Measurements from ENCODE around the gene TTYH1. TPM values are rescaled to one million over a fixed set of nuclear protein-coding genes. Genes with fewer than 3 reads are reported as not detected.

TTYH1 gene
- polyA plus RNA-seq, 3 donors, result 11.5 to 14.4 (median 14.1) TPM

DNA sequence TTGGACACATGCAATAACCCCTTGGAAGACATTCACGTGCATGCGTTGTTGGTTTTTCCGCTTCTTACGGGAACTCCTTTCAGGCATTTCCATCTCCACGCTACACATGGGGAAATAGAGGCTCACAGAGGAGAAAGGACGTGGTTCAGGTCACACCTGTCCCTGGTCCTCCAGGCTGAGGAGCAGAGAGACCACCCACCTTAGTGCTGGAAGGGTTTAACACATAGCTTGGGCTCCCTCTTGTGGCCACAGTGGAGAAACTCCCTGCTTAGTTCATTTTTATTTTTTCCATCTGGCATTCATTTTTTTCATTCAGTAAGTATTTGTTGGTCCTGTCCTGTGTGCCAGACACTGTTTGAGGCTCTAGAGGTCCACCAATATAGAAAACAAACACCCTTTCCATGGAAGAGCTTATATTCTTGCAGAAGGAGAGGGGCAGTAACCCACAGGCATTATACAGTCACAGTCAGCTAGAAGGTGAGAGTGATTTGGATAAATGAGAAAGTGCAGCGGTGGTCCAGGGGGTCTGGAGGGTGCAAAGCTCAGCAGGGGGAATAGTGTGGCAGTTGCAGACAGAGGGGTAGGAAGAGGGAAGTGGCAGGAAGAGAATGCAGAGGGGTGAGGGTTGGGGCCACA is 24.2 kb upstream of the TTYH1 start:
- DNase-seq, result peak; percentile 69

GRCh38 chr19:54391589-54392061 is 23.6 kb upstream of the TTYH1 start:
- DNase-seq, result no peak

DNA sequence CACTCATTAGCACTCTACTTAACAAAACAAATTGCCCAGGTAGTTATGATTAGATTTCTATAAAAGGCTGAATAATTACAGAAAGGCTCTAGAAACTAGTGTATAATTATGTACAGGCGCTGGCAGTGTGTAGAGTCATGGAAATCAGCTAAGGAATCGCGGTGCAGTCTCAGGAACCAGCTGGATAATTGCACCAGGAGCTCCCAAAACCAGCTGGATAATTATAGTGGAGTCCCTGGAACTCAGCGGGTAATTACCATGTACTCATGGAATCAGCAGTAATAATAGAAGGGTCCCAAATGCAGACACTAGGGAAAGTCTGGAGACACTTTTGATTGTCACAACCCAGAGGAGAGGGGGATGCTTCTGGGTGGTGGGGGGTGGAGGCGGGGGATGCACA is 23.2 kb upstream of the TTYH1 start:
- DNase-seq, result no peak

DNA sequence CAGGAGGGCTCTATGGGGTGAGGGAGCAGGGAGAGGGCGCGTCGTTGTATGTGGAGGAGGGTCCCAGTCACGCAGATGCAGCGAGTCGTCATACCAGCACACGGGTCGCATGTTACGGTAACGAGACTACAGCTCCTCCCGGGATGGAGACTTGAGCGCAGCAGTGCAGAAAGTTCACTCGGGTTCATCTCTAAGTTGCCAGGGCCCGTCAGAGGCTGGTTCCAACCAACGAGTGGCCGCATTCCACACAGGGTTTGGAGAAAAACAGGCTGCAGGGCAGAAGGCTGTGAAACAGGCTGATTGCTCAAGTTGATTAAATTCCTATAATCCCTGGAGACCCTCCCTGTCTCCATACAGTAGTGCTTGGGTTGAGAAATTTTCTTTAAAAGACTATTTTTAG is 21.9 kb upstream of the TTYH1 start:
- DNase-seq, result no peak

- DNase-seq, result no peak
These were observed 19.6 kb upstream of the TTYH1 start for GRCh38 chr19:54395685-54396084.

DNA sequence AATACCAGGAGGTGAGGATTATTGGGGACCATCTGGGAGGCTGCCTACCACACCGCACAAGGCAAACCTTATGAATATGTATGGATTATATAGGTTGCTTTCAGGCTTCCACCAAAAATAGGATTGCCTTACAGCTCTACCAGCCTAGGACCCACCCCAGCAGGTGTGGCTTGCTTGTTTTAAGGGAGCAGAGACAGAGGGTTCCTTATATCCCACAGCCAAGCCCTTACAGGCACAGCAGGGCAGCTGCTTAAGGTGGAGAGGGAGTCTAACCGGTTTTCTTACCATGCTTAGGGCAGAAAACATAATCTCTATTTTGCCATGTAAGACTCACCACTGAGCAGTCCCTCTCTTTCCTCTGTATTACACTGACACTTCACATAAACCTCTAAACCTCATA is 16.1 kb upstream of the TTYH1 start:
- DNase-seq, result no peak

- no peak for DNase-seq
These were observed 14.4 kb upstream of the TTYH1 start for GRCh38 chr19:54400913-54401312.

- DNase-seq, result no peak
These were observed 12.2 kb upstream of the TTYH1 start for GRCh38 chr19:54403054-54403453.

GRCh38 chr19:54405628-54406027 is 9.6 kb upstream of the TTYH1 start:
- no peak for DNase-seq

DNA sequence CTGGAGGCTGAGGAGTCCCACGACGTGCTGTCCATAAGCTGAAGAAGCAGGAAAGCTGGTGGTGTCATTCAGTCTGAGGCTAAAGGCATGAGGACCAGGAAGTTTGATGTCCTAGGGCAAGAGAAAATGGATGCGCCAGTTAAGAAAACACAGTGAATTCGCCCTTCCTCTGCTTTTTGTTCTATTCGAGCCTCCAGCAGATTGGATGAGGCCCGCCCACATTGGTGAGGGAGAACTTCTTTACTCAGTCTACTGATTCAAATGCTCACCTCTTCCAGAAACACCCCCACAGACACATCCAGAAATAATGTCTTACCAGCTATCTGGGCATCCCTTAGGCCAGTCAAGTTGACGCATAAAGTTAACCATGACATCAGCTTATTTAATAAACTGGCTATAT is 7.5 kb upstream of the TTYH1 start:
- DNase-seq, result no peak

GRCh38 chr19:54408456-54409026 is 6.7 kb upstream of the TTYH1 start:
- no peak for DNase-seq

DNA sequence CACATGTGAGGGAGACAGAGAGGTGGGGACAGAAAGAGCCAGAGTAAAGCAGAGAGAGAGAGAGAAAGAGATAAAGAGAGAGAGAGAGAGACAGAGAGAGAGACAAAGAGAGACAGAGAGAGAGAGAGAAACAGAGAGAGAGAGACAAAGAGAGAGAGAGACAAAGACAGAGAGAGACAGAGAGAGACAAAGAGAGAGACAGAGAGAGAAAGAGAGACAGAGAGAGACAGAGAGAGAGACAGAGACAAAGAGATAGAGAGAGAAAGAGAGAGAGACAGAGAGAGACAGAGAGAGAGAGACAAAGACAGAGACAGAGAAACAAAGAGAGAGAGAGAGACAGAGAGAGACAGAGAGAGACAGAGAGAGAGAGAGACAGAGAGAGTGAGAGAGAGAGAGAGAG is 4.2 kb upstream of the TTYH1 start:
- no peak for DNase-seq

- no peak for DNase-seq
These were observed 2.4 kb upstream of the TTYH1 start for GRCh38 chr19:54412877-54413276.

GRCh38 chr19:54414156-54414555 is 1.1 kb upstream of the TTYH1 start:
- no peak for DNase-seq

- DNase-seq, result no peak
These were observed 823 bp downstream of the TTYH1 start for GRCh38 chr19:54415901-54416673.

DNA sequence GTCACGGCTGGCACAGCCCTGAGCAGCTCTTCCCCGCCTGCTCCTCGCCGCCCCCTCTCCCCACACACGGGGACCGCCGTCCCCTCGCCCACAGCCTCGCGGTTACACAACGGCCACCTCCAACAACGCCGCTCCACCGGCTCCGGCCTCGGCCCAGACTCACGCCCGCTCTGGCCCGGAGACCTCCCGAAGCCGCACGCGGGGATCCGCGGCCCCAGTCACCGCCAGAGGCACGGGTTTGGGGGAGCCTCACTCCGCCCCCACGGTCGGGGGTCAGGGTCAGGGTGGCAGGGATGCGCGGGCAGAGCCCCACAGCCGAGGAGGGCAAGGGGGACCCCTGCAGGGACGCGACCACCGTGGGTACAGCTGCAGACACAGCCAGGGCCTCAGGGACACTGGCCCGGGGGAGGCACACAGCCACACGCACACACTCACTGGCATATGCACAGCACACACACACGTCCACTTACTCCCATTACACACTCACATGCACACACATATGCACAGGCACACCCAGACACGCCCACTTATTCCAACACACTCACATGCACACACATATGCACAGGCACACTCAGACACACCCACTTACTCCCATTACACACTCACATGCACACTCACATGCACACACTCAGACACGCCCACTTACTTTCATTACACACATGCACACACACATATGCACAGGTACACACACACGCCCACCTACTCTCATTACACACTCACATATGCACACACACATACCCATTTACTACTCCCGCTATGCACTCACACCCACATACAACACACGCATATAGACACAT is 1.6 kb downstream of the TTYH1 start:
- DNase-seq, result no peak

DNA sequence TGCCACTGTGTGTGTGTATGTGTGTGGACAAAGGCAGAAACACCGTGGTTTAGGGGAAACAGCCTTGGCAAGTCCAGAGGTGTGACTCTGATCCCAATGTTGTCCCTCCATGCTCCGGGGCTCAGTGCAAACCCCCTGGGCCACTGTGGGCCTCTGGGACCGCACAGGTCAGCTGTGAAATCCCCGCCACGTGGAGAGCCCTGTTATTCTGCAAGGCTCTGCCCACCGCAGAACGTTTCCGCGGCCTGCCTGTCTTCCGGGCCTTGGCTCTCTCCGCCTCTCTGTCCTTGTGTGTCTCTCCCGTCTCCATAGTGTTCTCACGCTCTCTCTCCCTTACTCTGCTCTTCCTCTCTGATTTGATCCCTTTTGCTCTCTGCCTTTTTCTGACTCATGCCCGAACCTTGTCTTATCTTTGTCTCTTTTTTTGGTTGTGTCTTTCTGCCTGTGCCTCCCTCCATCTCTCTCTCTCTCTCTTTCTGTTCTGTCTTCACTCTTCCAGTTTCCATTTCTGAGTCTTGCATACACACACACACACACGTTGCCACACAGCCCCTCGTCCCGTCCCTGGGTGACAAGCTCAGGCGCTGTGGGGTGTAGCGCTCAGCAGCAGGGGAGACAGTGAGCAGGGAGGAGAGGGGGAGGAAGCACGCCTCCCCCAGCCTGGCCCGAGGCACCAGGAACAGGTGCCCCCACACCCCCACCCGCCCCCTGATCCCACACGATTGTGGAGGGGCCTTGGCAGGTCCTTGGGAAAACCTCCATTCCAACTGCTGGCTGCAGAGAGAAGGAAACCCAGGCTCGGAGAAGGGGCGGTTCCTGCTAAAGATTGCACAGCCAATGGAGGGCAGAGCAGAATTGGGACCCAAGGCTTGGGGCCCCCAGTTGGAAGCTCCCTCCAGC is 3.0 kb downstream of the TTYH1 start:
- DNase-seq, result no peak

DNA sequence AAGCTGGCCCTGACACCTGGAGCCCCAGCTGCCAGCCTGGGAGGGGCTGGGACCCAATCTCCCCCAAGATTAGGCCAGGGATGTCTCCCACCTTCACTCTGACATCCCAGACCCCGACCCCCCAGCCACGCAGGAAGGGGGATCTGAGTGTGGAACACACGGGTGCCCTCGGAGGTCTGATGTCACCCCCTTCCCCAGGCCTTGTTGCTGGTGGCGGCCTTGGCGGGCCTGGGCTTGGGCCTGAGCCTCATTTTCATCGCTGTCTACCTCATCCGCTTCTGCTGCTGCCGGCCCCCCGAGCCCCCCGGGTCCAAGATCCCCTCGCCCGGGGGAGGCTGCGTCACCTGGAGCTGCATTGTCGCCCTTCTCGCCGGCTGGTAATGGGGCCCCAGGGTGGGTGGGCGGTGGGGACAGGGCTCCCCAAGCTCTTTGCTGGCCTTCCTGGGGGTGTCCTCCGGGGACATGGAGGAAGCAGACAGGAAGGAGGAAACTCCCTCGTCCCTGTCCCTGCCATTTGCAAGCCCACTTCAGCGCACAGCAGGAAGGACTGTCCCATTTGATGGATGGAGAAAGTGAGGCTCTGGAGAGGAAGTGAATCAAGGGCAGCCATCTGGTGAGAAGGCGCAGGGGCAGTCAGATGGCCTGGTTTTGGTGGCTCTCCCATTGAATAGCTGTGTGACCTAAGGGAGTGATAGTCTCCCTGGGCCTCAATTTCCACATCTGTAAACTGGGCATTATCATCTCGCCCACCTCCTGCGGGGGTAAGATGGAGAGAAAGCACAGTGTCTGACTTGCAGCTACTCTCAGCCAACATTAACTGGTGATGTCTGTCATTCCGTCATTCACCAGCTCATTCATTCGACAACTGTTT is 3.9 kb downstream of the TTYH1 start:
- DNase-seq, result no peak

DNA sequence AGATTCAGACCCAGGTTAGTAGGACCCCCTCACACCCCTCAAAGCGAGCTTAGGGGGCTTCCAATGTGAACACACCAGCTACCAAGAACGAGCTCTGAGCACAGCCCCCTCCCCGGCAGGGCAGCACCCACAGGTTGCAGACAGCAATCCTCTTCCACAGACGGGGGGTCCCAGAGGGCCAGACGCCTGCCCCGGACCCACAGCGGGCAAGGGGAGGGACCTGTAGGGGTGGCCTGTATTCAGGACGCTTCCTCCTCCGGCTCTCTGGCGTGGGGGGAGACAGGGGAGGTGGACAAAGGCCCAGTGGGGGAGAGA is 4.8 kb downstream of the TTYH1 start:
- no peak for DNase-seq

- peak; percentile 59 for DNase-seq
These were observed 5.3 kb downstream of the TTYH1 start for GRCh38 chr19:54420383-54421168.
